ENCODE results near the gene MAPK7.

The MAPK7 gene

GRCh38 chr17:19398301-19399181, 20.2 kb downstream of the MAPK7 start:
- Histone ChIP-seq H3K9ac (ENCODE audit: low read depth in 1 of 2, low read length in 2 of 2) (no peak overlapping the region), H3K27ac (ENCODE audit: low read depth, low read length) (no peak overlapping the region), H3K4me3 (ENCODE audit: low read depth in 1 of 2, low read length in 2 of 2) (no peak overlapping the region), H3K36me3 (ENCODE audit: control insufficient read depth in 1 of 2, insufficient read depth in 2 of 2, low read length in 2 of 2) (no peaks in the 10 kb centered on the region), H3K9me3 (ENCODE audit: control insufficient read depth in 1 of 2, low read length in 2 of 2) (no peaks in the 10 kb centered on the region), H3K4me1 (ENCODE audit: control insufficient read depth in 1 of 2, insufficient read depth in 2 of 2, low read length in 2 of 2) (peaks cover 24 to 27% of the 10 kb centered on the region in 2 donors), H3K27me3 (ENCODE audit: control insufficient read depth in 1 of 2, insufficient read depth in 2 of 2, low read length in 2 of 2) (no peaks in the 10 kb centered on the region)

GRCh38 chr17:19399750-19400450, 21.6 kb downstream of the MAPK7 start:
- Histone ChIP-seq H3K4me1 (ENCODE audit: control insufficient read depth in 1 of 2, insufficient read depth in 2 of 2, low read length in 2 of 2) (peaks cover 24 to 27% of the 10 kb centered on the region in 2 donors), H3K27ac (ENCODE audit: low read depth, low read length) (no peak overlapping the region)

GRCh38 chr17:19401321-19402010, 23.2 kb downstream of the MAPK7 start:
- H3K27me3 ChIP-seq (ENCODE audit: control insufficient read depth in 1 of 2, insufficient read depth in 2 of 2, low read length in 2 of 2): no peaks in the 10 kb centered on the region
- peaks cover 24 to 27% of the 10 kb centered on the region in 2 donors for H3K4me1 ChIP-seq (ENCODE audit: control insufficient read depth in 1 of 2, insufficient read depth in 2 of 2, low read length in 2 of 2)
- H3K27ac ChIP-seq (ENCODE audit: low read depth, low read length): no peak overlapping the region
- no peaks in the 10 kb centered on the region for H3K9me3 ChIP-seq (ENCODE audit: control insufficient read depth in 1 of 2, low read length in 2 of 2)
- no peaks in the 10 kb centered on the region for H3K36me3 ChIP-seq (ENCODE audit: control insufficient read depth in 1 of 2, insufficient read depth in 2 of 2, low read length in 2 of 2)
- H3K9ac ChIP-seq (ENCODE audit: low read depth in 1 of 2, low read length in 2 of 2): no peak overlapping the region
- H3K4me3 ChIP-seq (ENCODE audit: low read depth in 1 of 2, low read length in 2 of 2): no peak overlapping the region

More at GRCh38 chr17:19399750-19400450, 21.6 kb downstream of the MAPK7 start:
- H3K36me3 ChIP-seq (ENCODE audit: control insufficient read depth in 1 of 2, insufficient read depth in 2 of 2, low read length in 2 of 2): no peaks in the 10 kb centered on the region
- H3K9me3 ChIP-seq (ENCODE audit: control insufficient read depth in 1 of 2, low read length in 2 of 2): no peaks in the 10 kb centered on the region
- H3K9ac ChIP-seq (ENCODE audit: low read depth in 1 of 2, low read length in 2 of 2): no peak overlapping the region
- no peaks in the 10 kb centered on the region for H3K27me3 ChIP-seq (ENCODE audit: control insufficient read depth in 1 of 2, insufficient read depth in 2 of 2, low read length in 2 of 2)
- H3K4me3 ChIP-seq (ENCODE audit: low read depth in 1 of 2, low read length in 2 of 2): no peak overlapping the region

- Histone ChIP-seq H3K9me3 (ENCODE audit: control insufficient read depth in 1 of 2, low read length in 2 of 2) (no peaks in the 10 kb centered on the region), H3K4me3 (ENCODE audit: low read depth in 1 of 2, low read length in 2 of 2) (no peak overlapping the region), H3K27me3 (ENCODE audit: control insufficient read depth in 1 of 2, insufficient read depth in 2 of 2, low read length in 2 of 2) (no peaks in the 10 kb centered on the region), H3K36me3 (ENCODE audit: control insufficient read depth in 1 of 2, insufficient read depth in 2 of 2, low read length in 2 of 2) (no peaks in the 10 kb centered on the region), H3K9ac (ENCODE audit: low read depth in 1 of 2, low read length in 2 of 2) (no peak overlapping the region), H3K27ac (ENCODE audit: low read depth, low read length) (no peak overlapping the region), H3K4me1 (ENCODE audit: control insufficient read depth in 1 of 2, insufficient read depth in 2 of 2, low read length in 2 of 2) (peaks cover 24 to 27% of the 10 kb centered on the region in 2 donors)
Measured at GRCh38 chr17:19402171-19402570, 23.9 kb downstream of the MAPK7 start.

- Histone ChIP-seq H3K27me3 (ENCODE audit: control insufficient read depth in 1 of 2, insufficient read depth in 2 of 2, low read length in 2 of 2) (no peaks in the 10 kb centered on the region), H3K27ac (ENCODE audit: low read depth, low read length) (no peak overlapping the region), H3K9me3 (ENCODE audit: control insufficient read depth in 1 of 2, low read length in 2 of 2) (no peaks in the 10 kb centered on the region), H3K4me1 (ENCODE audit: control insufficient read depth in 1 of 2, insufficient read depth in 2 of 2, low read length in 2 of 2) (peaks cover 17 to 20% of the 10 kb centered on the region in 2 donors), H3K36me3 (ENCODE audit: control insufficient read depth in 1 of 2, insufficient read depth in 2 of 2, low read length in 2 of 2) (no peaks in the 10 kb centered on the region), H3K9ac (ENCODE audit: low read depth in 1 of 2, low read length in 2 of 2) (no peak overlapping the region), H3K4me3 (ENCODE audit: low read depth in 1 of 2, low read length in 2 of 2) (no peak overlapping the region)
Measured at GRCh38 chr17:19403021-19403420, 24.7 kb downstream of the MAPK7 start.

- Histone ChIP-seq H3K9me3 (ENCODE audit: control insufficient read depth in 1 of 2, low read length in 2 of 2) (no peaks in the 10 kb centered on the region), H3K36me3 (ENCODE audit: control insufficient read depth in 1 of 2, insufficient read depth in 2 of 2, low read length in 2 of 2) (no peaks in the 10 kb centered on the region), H3K27me3 (ENCODE audit: control insufficient read depth in 1 of 2, insufficient read depth in 2 of 2, low read length in 2 of 2) (no peaks in the 10 kb centered on the region), H3K4me3 (ENCODE audit: low read depth in 1 of 2, low read length in 2 of 2) (no peak overlapping the region), H3K9ac (ENCODE audit: low read depth in 1 of 2, low read length in 2 of 2) (no peak overlapping the region), H3K27ac (ENCODE audit: low read depth, low read length) (no peak overlapping the region), H3K4me1 (ENCODE audit: control insufficient read depth in 1 of 2, insufficient read depth in 2 of 2, low read length in 2 of 2) (peaks cover 6 to 10% of the 10 kb centered on the region in 2 donors)
Measured at GRCh38 chr17:19404264-19404663, 26.0 kb downstream of the MAPK7 start.

- Histone ChIP-seq H3K4me3 (ENCODE audit: low read depth in 1 of 2, low read length in 2 of 2) (no peak overlapping the region), H3K9me3 (ENCODE audit: control insufficient read depth in 1 of 2, low read length in 2 of 2) (no peaks in the 10 kb centered on the region), H3K27ac (ENCODE audit: low read depth, low read length) (no peak overlapping the region), H3K4me1 (ENCODE audit: control insufficient read depth in 1 of 2, insufficient read depth in 2 of 2, low read length in 2 of 2) (peaks cover 6% of the 10 kb centered on the region in 2 donors), H3K27me3 (ENCODE audit: control insufficient read depth in 1 of 2, insufficient read depth in 2 of 2, low read length in 2 of 2) (no peaks in the 10 kb centered on the region), H3K9ac (ENCODE audit: low read depth in 1 of 2, low read length in 2 of 2) (no peak overlapping the region), H3K36me3 (ENCODE audit: control insufficient read depth in 1 of 2, insufficient read depth in 2 of 2, low read length in 2 of 2) (no peaks in the 10 kb centered on the region)
Measured at GRCh38 chr17:19405114-19405513, 26.8 kb downstream of the MAPK7 start.

GRCh38 chr17:19407601-19408345, 29.5 kb downstream of the MAPK7 start:
- no peak overlapping the region for H3K27ac ChIP-seq (ENCODE audit: low read depth, low read length)
- no peak overlapping the region for H3K9ac ChIP-seq (ENCODE audit: low read depth in 1 of 2, low read length in 2 of 2)
- no peaks in the 10 kb centered on the region for H3K4me1 ChIP-seq (ENCODE audit: control insufficient read depth in 1 of 2, insufficient read depth in 2 of 2, low read length in 2 of 2)
- no peaks in the 10 kb centered on the region for H3K36me3 ChIP-seq (ENCODE audit: control insufficient read depth in 1 of 2, insufficient read depth in 2 of 2, low read length in 2 of 2)
- H3K27me3 ChIP-seq (ENCODE audit: control insufficient read depth in 1 of 2, insufficient read depth in 2 of 2, low read length in 2 of 2): no peaks in the 10 kb centered on the region
- no peak overlapping the region for H3K4me3 ChIP-seq (ENCODE audit: low read depth in 1 of 2, low read length in 2 of 2)
- H3K9me3 ChIP-seq (ENCODE audit: control insufficient read depth in 1 of 2, low read length in 2 of 2): no peaks in the 10 kb centered on the region

- no peak overlapping the region for H3K9ac ChIP-seq (ENCODE audit: low read depth in 1 of 2, low read length in 2 of 2)
- no peaks in the 10 kb centered on the region for H3K36me3 ChIP-seq (ENCODE audit: control insufficient read depth in 1 of 2, insufficient read depth in 2 of 2, low read length in 2 of 2)
- H3K27ac ChIP-seq (ENCODE audit: low read depth, low read length): no peak overlapping the region
- no peak overlapping the region for H3K4me3 ChIP-seq (ENCODE audit: low read depth in 1 of 2, low read length in 2 of 2)
- H3K27me3 ChIP-seq (ENCODE audit: control insufficient read depth in 1 of 2, insufficient read depth in 2 of 2, low read length in 2 of 2): no peaks in the 10 kb centered on the region
- H3K9me3 ChIP-seq (ENCODE audit: control insufficient read depth in 1 of 2, low read length in 2 of 2): no peaks in the 10 kb centered on the region
- no peaks in the 10 kb centered on the region for H3K4me1 ChIP-seq (ENCODE audit: control insufficient read depth in 1 of 2, insufficient read depth in 2 of 2, low read length in 2 of 2)
Measured at GRCh38 chr17:19408346-19408710, 30.0 kb downstream of the MAPK7 start.

Data from duodenal mucosa (tissue), 2 donors.